Astrocyte of the spinal cord (primary cell): ENCODE results near the gene ZNF638.

Source experiments
- DNase-seq: peaks from one replicate; pipeline ENCODE4 v3.0.0; 2011; ENCODE audit warnings: low read depth, low spot score
- H3K4me3 ChIP-seq: 2 replicates; pipeline ENCODE4 v1.5.1; 2011; ENCODE audit warnings: low read depth, mild to moderate bottlenecking, low read length, moderate library complexity
- in situ Hi-C: cut with HindIII; loops from 2 replicates; pipeline ENCODE4 v1.10.0; 2017; ENCODE audit warnings: low sequenced_read_pairs
- TF ChIP-seq, protein P1 (sequence below): IDR thresholded peaks from 2 replicates; pipeline ENCODE4 v1.5.1; 2012; ENCODE audit warnings: low read depth, mild to moderate bottlenecking, low read length, inconsistent platforms

ZNF638 gene

DNA sequence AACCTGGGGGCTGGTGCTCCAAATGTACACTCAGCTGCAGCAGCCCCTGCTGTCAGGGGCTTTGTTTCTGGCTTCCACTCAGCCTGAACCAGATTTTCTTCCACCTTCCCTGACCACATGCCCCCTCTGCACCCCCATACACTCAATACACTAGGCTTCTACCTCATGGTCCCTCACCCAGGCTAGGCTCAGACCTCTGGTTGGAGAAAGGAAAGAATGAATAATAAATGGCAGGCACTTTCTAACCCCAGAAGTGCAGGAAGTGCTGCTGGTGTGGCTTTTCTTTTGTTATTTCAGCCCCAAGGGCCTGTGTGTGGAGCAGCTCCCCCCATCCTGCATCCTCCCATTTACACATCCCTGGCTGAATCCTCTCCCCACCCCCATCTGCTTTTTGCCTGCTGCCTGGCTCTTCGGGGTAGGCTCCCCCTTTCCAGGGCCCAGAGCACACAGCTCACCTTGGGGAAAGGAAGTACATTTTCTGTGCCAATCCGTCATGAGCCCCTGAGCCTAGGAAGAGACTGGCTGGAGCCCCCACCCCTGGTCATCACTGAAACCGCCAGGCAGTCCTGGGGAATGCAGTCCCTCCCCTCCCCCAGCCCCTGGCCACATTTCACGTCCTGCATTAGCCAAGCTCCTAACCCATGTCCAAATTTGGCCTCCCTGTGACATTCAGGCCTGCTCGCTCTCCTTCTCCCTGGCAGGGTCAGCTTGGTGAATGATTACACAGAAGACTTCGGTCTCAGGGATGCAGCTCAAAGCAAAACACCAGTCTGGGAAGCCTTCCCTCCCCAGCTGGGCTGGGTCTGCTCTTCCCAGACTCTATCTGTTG, 124.4 kb downstream of the ZNF638 start:
- in situ Hi-C loops: no loop called here
- peak; percentile 19 for DNase-seq
- TF ChIP-seq, protein P1, sequence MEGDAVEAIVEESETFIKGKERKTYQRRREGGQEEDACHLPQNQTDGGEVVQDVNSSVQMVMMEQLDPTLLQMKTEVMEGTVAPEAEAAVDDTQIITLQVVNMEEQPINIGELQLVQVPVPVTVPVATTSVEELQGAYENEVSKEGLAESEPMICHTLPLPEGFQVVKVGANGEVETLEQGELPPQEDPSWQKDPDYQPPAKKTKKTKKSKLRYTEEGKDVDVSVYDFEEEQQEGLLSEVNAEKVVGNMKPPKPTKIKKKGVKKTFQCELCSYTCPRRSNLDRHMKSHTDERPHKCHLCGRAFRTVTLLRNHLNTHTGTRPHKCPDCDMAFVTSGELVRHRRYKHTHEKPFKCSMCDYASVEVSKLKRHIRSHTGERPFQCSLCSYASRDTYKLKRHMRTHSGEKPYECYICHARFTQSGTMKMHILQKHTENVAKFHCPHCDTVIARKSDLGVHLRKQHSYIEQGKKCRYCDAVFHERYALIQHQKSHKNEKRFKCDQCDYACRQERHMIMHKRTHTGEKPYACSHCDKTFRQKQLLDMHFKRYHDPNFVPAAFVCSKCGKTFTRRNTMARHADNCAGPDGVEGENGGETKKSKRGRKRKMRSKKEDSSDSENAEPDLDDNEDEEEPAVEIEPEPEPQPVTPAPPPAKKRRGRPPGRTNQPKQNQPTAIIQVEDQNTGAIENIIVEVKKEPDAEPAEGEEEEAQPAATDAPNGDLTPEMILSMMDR: no peak
- H3K4me3 ChIP-seq: no peak overlapping the region

DNA sequence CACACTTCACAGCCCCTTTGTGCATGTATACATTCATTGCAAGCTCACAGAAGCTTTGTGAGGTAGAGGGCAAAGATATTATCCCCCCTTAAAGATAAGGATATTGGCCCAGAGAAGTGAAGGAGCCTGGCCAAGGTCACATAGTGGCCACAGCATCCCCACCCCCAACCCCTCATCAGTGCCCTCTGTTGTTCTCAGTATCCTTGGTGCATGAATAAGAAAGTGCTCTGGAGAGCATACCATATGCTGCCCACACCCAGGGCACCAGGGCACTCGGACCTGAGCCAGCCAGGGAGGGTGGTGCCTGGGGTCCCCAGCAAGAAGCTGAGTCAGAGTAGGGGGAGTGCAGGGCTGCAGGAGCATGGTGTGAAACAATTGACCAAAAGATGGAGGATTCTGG, 125.0 kb downstream of the ZNF638 start:
- TF ChIP-seq, protein P1: no peak
- H3K4me3 ChIP-seq: no peak overlapping the region
- in situ Hi-C loops: no loop called here
- DNase-seq: no peak

DNA sequence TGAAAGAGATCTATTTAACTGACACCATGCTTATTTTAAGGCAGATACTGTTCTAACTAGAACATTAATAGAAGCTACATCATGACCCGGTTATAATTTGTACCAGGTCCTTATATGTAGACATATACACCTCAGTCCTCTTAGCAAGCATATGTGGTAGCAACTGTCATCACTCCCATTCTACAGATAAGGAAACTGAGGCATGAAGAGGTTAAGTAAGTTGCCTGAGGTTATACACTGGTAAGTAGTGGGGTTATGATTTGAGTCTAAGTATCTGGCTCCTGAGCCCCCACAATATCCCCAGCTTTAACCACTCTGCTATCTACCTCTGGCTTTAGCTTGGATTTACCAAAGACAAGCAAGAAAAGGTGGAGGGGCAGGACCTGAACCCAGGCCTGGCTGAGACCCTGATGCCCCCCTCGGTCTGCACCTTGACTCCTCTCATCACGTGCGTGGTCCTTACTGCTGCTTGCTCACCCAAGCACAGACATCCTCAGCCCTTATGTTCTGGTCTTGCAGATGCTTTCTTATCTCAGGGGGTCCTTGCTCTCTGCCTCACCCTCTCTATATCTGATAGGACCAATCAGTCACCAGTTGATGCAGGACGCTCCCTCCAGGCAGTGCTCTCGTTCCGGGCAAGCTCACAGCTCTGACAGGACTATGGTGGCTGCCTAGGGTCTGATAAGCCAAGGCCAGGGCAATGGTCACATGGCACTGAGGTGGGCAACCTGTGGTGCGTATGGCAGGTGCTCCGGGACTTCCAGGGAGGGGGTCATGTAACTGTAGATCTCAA, 125.7 kb downstream of the ZNF638 start:
- TF ChIP-seq, protein P1: no peak
- no peak for DNase-seq
- in situ Hi-C loops: no loop called here
- no peak overlapping the region for H3K4me3 ChIP-seq

DNA sequence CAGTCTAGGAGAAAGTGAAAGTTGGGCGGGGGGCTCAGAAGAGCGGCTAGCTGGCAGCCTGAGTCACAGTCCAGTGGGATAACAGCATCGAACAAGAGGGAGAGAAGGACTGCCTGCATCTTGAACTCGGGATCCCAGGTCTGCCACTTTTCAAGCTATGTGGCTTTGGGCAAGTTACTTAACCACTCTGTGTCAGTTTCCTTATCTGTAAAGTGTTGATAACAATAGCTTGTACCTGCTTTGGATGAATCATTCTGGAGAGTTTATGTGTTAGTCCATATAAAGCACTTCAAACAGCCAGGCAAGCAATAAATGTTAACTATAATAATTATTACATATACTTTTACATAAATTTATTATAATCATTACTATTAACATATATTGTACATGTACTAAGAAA, 126.3 kb downstream of the ZNF638 start:
- H3K4me3 ChIP-seq: no peak overlapping the region
- no peak for DNase-seq
- in situ Hi-C loops: no loop called here
- TF ChIP-seq, protein P1: no peak

DNA sequence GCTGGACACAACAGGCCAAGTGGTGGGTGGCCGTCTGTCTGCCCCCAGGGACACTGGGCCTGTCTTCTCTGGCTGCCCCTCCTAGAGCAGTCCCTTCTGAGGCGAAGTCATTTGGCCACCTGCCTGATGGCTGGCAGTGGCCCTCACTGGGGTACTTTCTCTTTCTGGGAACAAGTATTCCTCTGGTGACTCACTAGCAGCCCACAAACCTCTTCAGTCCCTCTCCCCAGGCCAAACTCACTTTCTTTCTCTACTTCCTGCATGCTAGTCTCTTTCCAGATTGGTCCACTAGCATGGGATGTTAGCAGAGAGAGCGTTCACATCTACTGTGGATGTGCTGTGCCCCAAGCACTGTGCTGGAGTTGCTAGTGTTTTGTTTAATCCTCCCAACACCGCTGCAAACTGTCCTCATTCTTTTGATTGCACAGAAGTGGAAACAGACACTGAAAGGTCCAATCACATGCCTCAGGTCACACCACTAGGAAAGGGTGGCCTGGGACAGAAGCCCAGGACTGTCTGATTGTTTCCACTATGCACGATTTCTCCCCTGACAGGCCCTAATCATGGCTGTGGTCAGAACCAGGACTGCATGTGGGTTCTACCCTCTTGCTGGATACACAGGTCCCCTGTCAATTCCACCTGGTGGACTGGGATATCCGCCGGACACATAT, 127.0 kb downstream of the ZNF638 start:
- no peak overlapping the region for H3K4me3 ChIP-seq
- in situ Hi-C loops: no loop called here
- TF ChIP-seq, protein P1: no peak
- DNase-seq: peak; percentile 73

DNA sequence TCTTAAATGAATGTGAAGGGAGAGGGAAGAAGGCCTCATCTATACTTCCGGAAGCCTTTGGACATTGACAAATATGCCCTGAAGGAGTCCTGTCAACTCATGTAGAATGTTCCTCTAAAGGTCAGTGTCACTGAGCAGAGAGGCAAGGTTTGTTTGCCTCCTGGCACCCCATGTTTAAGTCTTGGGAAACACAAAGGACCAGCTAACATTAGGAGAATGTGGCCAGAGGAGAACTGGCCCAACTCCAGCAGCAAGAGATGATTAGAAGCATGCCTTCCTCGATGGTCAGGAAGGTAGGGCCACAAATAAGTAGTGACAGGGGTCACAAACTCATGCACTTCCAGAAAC, 127.5 kb downstream of the ZNF638 start:
- DNase-seq: no peak
- TF ChIP-seq, protein P1: no peak
- in situ Hi-C loops: no loop called here
- no peak overlapping the region for H3K4me3 ChIP-seq
